Mesothelial cell of epicardium (in vitro differentiated cells): ENCODE data around the gene SYT13. TPM values are rescaled to one million over a fixed set of nuclear protein-coding genes. Genes with fewer than 3 reads are reported as not detected.

ENCODE experiments used
- DNase-seq, 2 experiments: peaks; one replicate each; pipeline ENCODE4 v3.0.0; 2021; ENCODE audit warnings: low spot score in 2 of 2; ENCODE audit not compliant: unreplicated experiment in 2 of 2
- H3K27ac Mint-ChIP-seq: 2 replicates; pipeline ENCODE4 v1.8.0; 2021; ENCODE audit warnings: mixed read lengths
- H3K27me3 Mint-ChIP-seq: 2 replicates; pipeline ENCODE4 v1.8.0; 2021; ENCODE audit warnings: low read depth, mixed read lengths
- H3K36me3 Mint-ChIP-seq: 2 replicates; pipeline ENCODE4 v1.8.0; 2021; ENCODE audit warnings: mixed read lengths
- H3K4me1 Mint-ChIP-seq: 2 replicates; pipeline ENCODE4 v1.8.0; 2021; ENCODE audit warnings: mixed read lengths
- H3K4me3 Mint-ChIP-seq: 2 replicates; pipeline ENCODE4 v1.8.0; 2021; ENCODE audit warnings: mild to moderate bottlenecking, moderate library complexity, mixed read lengths
- H3K9me3 Mint-ChIP-seq: 2 replicates; pipeline ENCODE4 v1.8.0; 2021; ENCODE audit warnings: mixed read lengths
- total RNA-seq: library from RNA; stranded (reverse); gene quantifications from 3 replicates; pipeline ENCODE4 v1.2.1, GENCODE V29; 2021
- TF ChIP-seq, protein P1 (sequence below): fragments of 200-600 bp; sonication (generic); IDR thresholded peaks from one replicate; pipeline ENCODE4 v1.5.0; 2021; ENCODE audit warnings: antibody characterized with exemption; ENCODE audit not compliant: unreplicated experiment

The SYT13 gene
- total RNA-seq, 1 donor from 2014 or later: 6.8 TPM

DNA sequence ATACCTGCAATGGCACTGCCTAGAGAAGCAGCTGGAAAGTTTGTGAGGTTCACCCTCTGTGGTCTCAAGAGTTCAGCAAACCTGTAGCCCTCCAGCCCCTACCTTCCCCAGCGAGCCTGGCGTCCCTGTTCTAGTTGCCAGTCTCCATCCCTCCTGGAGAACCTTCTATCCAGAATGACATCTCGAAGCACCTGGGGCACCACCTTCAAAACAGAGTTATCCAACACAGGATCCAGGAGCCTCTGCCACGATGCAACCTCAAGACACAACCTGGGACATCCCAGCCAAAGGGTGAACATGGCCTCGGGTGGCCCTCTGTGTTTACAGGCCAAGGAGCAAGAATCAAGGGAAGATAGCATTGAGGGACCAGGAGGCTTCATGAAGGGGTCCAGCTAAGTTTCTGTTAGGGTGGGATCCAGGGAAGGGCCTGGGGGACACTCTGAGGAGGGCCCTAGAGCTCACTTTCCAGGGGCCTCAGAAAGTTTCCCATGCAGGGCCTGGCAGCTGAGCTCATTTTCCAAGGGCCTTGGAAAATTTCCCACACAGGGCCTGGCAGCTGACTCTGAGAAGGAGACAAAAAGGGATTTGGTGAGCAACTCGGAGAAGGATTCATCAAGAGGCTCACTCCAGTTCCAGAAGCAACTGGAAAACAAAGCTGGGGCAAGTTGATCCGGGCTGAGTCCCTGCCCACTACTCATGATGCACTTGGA, 36.9 kb upstream of the SYT13 start:
- Mint-ChIP-seq H3K27me3 (peaks cover 79% of the 10 kb centered on the region), H3K4me1 (no peaks in the 10 kb centered on the region), H3K4me3 (no peak overlapping the region), H3K27ac (no peak overlapping the region), H3K36me3 (no peaks in the 10 kb centered on the region), H3K9me3 (peaks cover 13% of the 10 kb centered on the region)
- DNase-seq: no peak
- TF ChIP-seq, protein P1, sequence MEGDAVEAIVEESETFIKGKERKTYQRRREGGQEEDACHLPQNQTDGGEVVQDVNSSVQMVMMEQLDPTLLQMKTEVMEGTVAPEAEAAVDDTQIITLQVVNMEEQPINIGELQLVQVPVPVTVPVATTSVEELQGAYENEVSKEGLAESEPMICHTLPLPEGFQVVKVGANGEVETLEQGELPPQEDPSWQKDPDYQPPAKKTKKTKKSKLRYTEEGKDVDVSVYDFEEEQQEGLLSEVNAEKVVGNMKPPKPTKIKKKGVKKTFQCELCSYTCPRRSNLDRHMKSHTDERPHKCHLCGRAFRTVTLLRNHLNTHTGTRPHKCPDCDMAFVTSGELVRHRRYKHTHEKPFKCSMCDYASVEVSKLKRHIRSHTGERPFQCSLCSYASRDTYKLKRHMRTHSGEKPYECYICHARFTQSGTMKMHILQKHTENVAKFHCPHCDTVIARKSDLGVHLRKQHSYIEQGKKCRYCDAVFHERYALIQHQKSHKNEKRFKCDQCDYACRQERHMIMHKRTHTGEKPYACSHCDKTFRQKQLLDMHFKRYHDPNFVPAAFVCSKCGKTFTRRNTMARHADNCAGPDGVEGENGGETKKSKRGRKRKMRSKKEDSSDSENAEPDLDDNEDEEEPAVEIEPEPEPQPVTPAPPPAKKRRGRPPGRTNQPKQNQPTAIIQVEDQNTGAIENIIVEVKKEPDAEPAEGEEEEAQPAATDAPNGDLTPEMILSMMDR: no peak

DNA sequence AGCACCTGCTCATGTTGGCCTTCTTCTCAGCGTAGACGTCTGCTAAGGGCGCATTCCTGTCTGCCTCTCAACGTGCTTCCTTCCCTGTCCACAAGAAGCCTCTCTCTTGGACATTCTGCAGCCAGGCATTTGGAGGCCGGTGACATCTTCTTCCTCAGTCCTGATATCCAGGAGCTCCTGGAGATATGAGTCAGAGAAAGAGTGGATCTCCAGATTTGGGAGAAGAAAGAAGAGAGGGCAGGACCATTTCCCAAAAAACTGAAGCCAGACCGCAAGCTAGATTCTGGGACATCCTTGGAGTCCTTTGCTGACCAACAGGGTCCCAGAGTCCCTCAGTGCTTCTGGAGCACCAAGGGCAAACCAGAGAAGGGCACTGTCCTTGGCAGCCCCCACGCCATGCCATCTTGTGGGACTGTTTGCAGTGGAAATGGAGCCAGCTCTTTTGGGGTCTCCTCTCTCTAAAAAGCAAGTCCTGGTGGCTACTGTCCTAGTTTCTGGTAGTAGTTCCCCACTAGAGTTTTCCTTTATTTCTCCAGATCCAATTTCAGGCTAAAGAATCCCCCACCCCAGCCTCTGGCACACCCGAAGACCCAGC, 36.1 kb upstream of the SYT13 start:
- TF ChIP-seq, protein P1: no peak
- Mint-ChIP-seq H3K9me3 (peaks cover 10% of the 10 kb centered on the region), H3K36me3 (no peaks in the 10 kb centered on the region), H3K4me3 (no peak overlapping the region), H3K4me1 (no peaks in the 10 kb centered on the region), H3K27me3 (peaks cover 81% of the 10 kb centered on the region), H3K27ac (no peak overlapping the region)
- no peak for DNase-seq

DNA sequence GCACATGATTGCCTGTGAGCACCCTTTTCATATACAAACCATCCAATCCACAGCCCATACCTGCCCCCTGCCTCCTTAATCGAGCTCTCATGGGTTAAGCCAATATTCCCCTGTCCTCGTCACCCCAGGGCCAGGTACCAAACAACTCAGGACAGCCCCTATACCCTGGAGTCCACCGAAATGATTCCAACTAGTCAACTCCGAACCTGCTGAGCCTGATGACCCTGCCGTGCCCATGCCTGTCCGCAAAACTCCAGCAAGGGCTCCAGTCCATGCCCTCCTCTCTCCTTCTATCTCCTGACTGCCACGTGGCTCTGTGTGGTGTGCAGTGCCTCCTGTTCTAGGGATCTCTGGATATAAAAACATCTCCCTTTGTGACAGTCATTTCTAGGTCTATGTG, 35.5 kb upstream of the SYT13 start:
- Mint-ChIP-seq H3K4me3 (no peak overlapping the region), H3K36me3 (no peaks in the 10 kb centered on the region), H3K9me3 (peaks cover 5% of the 10 kb centered on the region), H3K4me1 (no peaks in the 10 kb centered on the region), H3K27ac (no peak overlapping the region), H3K27me3 (peaks cover 80% of the 10 kb centered on the region)
- no peak for DNase-seq
- TF ChIP-seq, protein P1: no peak

DNA sequence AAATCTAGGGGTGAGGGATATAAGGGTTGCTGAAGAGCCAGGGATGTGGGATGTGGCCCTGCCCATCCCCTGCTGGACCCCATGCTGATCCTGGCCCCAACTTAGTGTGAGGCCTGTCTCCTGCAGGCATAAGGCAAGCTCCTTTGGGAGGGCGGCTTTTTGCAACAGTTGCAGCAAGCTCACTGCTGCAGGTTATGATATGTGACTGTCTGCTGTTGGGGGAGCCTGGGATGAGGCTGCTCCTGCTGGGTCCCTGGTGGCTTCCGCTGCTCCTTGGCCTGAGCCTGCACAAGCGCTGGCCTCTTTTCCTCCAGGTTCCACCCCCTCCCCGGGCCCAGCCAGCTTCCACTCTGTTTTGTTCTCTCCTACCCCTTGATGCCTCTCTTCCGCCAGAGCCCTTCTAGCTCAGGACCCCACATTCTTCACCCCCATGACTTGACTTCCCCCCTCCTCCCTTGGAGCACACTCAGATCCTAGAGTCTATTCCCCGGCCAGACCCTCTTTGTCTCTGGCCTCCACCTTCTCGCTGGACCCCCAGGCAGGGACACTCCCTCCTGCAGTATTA, 35.0 kb upstream of the SYT13 start:
- TF ChIP-seq, protein P1: no peak
- Mint-ChIP-seq H3K27me3 (peaks cover 81% of the 10 kb centered on the region), H3K4me1 (no peaks in the 10 kb centered on the region), H3K36me3 (no peaks in the 10 kb centered on the region), H3K27ac (no peak overlapping the region), H3K9me3 (peaks cover 3% of the 10 kb centered on the region), H3K4me3 (no peak overlapping the region)
- no peak for DNase-seq

DNA sequence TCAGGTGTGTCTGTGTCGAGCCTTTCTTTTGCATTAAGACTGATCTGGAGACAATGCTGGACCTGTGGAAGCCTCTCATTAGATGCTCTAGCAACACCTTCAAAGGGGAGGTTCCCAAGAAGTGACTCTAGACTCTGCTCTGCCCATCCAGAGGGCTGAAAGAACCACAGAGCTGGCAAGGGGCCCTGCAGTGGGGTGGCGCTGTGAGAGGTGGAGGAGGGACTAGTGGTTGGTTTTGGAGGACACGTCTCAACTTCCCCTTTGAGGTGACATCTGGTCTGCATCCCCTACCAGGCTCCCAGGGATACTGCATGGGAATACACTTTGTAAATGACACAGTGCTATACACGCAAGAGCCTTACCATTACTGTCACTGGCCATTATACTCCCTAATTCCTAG, 34.2 kb upstream of the SYT13 start:
- Mint-ChIP-seq H3K36me3 (no peaks in the 10 kb centered on the region), H3K4me3 (no peak overlapping the region), H3K9me3 (no peaks in the 10 kb centered on the region), H3K27ac (no peak overlapping the region), H3K27me3 (peaks cover 80% of the 10 kb centered on the region), H3K4me1 (no peaks in the 10 kb centered on the region)
- TF ChIP-seq, protein P1: no peak
- DNase-seq: no peak
